NCI-H2227 (cell line): ENCODE measurements around the gene C20orf96.
"Not testable (repeated sequence)": the region's sequence is repeated elsewhere in the genome, so short reads cannot be mapped to it uniquely, and the experiment has no call there.

Source experiments
- DNase-seq: peaks from one replicate; lab custom pipeline; 2025; ENCODE audit not compliant: unreplicated experiment; lab: John Stamatoyannopoulos, UW

The C20orf96 gene

DNA sequence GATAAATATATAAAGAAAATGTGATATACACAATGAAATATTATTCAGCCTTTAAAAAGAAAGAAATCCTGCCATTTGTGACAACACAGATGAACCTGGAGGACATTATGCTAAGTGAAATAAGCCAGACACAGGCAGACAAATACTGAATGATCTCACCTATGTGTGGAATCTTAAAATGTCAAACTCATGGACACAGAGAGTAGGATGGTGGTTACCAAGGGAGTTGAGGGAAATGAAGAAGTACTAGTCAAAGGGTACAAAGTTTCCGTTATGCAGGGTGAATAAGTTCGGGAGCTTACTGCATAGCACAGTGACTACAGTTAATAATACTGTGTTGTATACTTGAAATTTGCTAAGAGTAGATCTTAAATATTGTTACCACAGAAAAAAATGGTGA is 47.6 kb downstream of the C20orf96 start:
- DNase-seq: no peak

DNA sequence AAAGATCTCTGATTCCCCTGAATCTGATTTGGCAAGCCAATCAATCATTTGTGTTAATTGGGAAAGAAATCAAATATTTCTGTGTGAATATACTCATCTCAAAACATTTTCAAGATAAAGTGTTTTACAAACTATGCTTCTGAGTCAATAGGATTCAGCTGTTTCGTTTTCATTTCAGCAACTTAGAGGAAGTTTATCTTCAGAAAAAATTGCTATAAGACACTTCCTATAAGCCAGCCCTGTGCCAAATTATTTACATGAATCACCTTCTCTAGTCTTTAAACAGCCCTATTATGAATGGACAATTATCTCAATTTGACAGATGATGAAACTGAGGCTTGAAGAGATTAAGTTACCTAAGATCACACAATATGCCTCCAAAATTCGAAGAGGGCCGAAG is 52.6 kb downstream of the C20orf96 start:
- DNase-seq: no peak

DNA sequence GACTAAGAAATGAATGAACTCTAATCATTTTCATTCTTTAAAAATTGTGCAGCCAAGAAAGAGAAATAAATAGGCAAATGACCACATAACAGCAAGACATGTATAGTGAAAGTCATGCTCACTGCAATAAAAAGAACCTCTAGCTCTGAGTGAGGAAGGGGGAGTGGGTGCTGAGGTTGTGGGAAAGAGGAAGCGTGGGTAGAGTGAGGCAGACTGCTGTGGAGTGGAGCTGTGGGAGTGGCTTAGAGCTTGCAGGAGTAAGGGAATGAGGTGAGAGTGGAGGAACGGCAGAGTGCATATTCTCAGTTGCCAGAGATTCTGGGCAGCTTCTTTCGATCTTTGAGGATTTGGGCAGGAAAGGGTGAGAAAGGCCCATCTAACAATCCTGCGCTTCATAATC is 53.1 kb downstream of the C20orf96 start:
- no peak for DNase-seq

DNA sequence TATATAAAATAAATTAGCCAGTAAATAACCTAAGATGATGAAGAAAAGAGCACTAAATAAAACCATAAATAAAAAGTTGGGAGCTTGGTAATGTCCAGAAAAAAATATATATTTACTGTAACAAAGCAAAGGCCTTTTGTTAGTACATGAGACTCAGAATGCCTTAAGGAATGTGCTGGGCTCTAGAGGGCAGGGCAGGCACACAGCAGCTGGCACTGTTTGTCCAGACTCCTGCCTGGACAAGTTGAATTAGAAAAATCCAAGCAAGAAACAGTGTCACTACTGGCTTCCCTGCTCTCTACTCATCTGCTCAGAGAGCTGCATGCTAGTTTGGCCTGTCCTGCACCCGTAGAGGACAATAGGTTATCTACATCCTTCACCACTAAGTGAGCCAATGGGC is 54.7 kb downstream of the C20orf96 start:
- DNase-seq: no peak

DNA sequence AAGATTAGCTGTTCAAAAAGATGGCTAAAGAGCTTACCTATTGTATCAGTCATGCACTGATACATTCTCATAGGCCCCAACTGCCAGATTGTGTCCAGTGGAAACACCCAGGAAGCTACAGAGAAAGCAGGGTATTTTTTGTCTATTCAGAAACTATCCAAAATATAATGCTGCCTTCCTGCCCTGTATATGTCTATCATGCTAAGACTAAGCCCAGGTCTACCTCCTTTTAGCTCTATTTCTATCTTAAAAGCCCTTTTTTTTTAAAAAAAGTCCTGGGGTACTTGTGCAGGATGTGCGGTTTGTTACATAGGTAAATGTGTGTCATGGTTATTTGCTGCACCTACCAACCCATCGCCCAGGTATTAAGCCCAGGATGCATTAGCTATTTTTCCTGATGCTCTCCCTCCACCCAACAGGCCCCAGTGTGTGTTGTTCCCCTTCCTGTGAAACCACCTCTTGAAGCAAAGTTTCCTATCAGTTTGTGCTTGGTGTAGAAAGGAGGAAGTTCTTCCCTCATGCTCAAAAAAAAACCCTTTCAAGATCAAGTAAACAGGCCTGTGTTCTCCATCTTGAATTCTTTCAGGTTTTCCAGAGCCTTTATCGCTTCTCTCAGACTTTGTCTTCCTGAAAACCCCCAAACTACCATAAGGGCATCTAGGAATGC is 63.0 kb downstream of the C20orf96 start:
- no peak for DNase-seq

DNA sequence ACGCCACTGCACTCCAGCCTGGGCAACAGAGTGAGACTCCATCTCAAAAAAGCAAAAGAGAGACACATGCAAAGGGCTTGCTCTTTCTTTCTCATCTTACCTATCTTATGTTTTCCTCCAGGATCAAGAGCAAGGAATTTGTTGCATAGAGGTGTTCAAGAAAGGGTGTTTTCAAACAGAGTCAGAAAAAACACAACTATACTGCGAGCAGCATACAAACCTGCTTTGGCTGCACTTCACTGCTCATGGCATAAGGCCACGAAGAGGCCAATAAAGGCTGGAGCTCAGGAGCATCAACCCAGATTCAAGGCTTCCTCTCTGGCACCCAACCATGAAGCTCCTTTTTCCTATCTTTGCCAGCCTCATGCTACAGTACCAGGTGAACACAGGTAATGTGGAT is 63.6 kb downstream of the C20orf96 start, which contains the start of gene DEFB129:
TSS of gene DEFB129 (plus strand) at position 301 of the 400 bp plus-strand sequence. CDS start at position 332, 31 bp downstream.
- DNase-seq: no peak

DNA sequence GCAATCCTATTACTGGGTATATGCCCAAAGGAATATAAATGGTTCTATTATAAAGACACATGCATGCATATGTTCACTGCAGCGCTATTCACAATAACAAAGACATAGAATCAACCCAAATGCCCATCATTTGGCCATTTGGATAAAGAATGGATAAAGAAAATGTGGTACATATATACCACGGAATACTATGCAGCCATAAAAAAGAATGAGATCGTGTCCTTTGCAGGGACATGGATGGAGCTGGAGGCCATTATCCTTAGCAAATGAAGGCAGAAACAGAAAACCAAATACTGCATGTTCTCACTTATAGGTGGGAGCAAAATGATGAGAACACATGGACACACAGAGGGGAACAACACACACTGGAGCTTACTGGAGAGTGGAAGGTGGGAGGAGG is 64.7 kb downstream of the C20orf96 start:
- DNase-seq: not testable (repeated sequence)

DNA sequence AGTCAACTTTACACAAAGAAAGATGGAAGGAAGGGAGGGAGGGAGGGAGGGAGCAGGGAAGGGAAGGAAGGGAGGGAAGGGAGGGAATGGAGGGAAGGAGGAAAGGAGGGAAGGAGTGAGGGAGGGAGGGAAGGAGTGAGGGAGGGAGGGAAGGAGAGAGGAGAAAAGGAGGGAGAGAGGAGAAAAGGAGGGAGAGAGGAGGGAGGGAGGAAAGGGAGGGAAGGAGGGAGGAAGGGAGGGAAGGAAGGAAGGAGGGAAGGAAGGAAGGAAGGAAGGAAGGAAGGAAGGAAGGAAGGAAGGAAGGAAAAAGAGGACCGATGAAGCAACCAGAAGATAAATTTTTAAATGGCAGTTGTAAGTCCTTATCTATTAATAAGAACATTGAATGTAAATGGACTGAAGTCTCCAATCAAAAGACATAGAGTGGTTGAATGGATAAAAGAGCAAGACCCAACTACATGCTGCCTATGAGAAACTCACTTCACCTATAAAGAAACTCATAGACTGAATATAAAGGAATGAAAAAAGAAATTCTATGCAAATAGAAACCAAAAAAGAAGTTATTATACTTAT is 69.2 kb downstream of the C20orf96 start:
- DNase-seq: no peak
